HL-60 (cell line): Measurements from ENCODE around the gene TDRD1.

Source experiments
- DNase-seq, 2 experiments: peaks; one replicate each; pipeline ENCODE4 v3.0.0-alpha.2; 2010 to 2020; ENCODE audit warnings: low read depth in 1 of 2, low spot score in 1 of 2
- H3K27ac ChIP-seq: fragments of 250-450 bp; sonication (Bioruptor Pico); replicated peaks from 2 replicates; pipeline ENCODE4 v1.5.1; 2020; ENCODE audit warnings: mild to moderate bottlenecking, moderate library complexity
- H3K27me3 ChIP-seq: fragments of 250-450 bp; sonication (Bioruptor Pico); 2 replicates; pipeline ENCODE4 v1.5.1; 2021; ENCODE audit warnings: mild to moderate bottlenecking, moderate library complexity; ENCODE audit not compliant: insufficient read depth, poor library complexity, severe bottlenecking
- H3K4me3 ChIP-seq: replicated peaks from 2 replicates; pipeline ENCODE4 v1.5.1; 2011; ENCODE audit warnings: mild to moderate bottlenecking, control low read depth, low read length; ENCODE audit not compliant: insufficient read depth
- GABPA ChIP-seq: IDR thresholded peaks from 2 replicates; pipeline ENCODE4 v1.6.1; 2012; ENCODE audit warnings: low read depth
- POLR2AphosphoS5 ChIP-seq: IDR thresholded peaks from 2 replicates; pipeline ENCODE4 v1.6.1; 2012; ENCODE audit warnings: low read depth
- REST ChIP-seq: IDR thresholded peaks from 2 replicates; pipeline ENCODE4 v1.6.1; 2012; ENCODE audit warnings: low read depth; ENCODE audit not compliant: insufficient replicate concordance
- SPI1 ChIP-seq: IDR thresholded peaks from 2 replicates; pipeline ENCODE4 v1.6.1; 2012; ENCODE audit warnings: low read depth, mild to moderate bottlenecking, borderline replicate concordance
- TF ChIP-seq, protein P1 (sequence below): IDR thresholded peaks from one replicate; pipeline ENCODE4 v1.5.1; 2011; ENCODE audit warnings: low read length, control low read depth, inconsistent platforms; ENCODE audit not compliant: insufficient read depth

Gene TDRD1

DNA sequence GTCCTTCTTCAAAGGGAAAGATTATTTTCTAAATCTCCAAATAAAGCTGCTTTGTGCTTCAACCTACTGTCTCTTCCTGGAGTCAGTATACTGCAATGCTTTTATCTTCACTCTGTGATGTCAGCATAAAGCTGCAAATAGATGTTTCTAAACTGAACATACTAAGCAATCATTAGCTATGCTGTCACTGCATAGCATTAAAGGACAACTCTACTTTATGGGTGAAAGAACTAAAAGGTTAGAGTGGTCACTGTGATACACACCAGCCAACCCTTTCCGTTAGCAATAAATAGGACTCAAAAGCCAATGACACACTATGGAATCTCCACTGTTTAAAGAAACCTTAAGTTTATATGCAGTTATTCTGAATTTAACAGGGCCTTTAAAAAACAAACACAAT is 6.9 kb upstream of the TDRD1 start:
- TF ChIP-seq POLR2AphosphoS5 (no peak), REST (no peak), SPI1 (no peak)
- H3K27ac ChIP-seq = no peak overlapping the region
- H3K27me3 ChIP-seq = no peaks in the 10 kb centered on the region
- H3K4me3 ChIP-seq = no peak overlapping the region
- no peak for DNase-seq

DNA sequence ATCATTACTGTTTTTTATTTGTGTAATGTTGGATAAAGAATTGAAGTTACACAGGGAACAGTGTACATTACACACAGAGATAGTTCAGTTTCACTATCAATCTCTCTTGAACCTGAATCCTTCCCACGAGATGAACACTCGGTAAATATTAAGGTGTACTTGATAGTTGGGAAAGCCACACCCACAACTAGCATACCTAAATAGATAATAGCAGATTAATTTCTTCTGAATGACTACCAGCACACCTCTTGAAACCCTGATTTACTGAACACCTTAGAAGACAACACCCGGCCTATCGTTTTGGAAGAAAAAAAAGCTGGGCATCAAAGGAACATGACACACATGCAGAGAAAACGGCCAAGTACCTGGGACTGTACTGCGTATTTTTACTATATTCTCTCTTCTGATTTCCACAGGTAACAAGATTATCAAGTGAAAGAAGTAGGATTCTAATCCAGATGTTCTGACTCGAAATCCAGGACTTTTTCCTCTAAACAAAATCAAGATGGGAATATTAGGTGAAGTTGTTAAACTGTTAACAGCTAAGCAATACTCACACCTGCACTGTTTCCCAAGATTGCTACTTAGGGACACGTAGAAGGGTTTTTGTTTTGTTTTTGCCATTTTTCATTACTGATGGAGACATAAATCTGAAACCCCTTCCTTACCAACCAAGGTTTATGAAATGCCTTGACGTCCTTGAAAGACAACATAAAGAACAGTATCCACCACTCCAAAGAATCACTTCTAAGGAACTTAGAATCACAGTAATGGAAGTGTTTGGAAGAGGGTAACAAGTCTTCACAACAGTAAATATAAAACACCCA is 6.2 kb upstream of the TDRD1 start:
- H3K27ac ChIP-seq = peak overlapping the region; percentile 79
- H3K4me3 ChIP-seq = peak overlapping the region; percentile 96
- no peak for DNase-seq
- no peaks in the 10 kb centered on the region for H3K27me3 ChIP-seq
- TF ChIP-seq SPI1 (no peak), POLR2AphosphoS5 (no peak), GABPA (no peak), REST (no peak)
- TF ChIP-seq, protein P1, sequence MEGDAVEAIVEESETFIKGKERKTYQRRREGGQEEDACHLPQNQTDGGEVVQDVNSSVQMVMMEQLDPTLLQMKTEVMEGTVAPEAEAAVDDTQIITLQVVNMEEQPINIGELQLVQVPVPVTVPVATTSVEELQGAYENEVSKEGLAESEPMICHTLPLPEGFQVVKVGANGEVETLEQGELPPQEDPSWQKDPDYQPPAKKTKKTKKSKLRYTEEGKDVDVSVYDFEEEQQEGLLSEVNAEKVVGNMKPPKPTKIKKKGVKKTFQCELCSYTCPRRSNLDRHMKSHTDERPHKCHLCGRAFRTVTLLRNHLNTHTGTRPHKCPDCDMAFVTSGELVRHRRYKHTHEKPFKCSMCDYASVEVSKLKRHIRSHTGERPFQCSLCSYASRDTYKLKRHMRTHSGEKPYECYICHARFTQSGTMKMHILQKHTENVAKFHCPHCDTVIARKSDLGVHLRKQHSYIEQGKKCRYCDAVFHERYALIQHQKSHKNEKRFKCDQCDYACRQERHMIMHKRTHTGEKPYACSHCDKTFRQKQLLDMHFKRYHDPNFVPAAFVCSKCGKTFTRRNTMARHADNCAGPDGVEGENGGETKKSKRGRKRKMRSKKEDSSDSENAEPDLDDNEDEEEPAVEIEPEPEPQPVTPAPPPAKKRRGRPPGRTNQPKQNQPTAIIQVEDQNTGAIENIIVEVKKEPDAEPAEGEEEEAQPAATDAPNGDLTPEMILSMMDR = no peak

DNA sequence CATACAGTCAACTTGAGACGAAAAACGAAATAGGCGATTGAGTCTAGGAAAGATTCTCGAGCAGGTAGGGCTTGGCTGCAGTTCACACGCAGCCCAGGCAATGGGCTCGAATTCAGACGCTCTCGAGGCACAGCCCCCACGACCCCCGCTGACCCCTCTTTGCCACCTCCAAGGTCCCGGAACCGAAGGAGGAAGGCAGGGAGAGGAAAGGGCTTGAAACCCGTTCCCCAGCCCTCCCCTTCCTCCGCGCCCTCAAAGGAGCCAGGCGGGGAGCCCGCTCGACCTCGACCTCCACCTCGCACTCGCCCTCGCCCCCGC is 5.6 kb upstream of the TDRD1 start:
- Histone ChIP-seq H3K27me3 (no peaks in the 10 kb centered on the region), H3K4me3 (peak overlapping the region; percentile 96), H3K27ac (peak overlapping the region; percentile 79)
- no peak for TF ChIP-seq POLR2AphosphoS5
- no peak for TF ChIP-seq REST
- TF ChIP-seq GABPA = no peak
- TF ChIP-seq, protein P1 = no peak
- no peak for TF ChIP-seq SPI1
- no peak for DNase-seq
